Gastroesophageal sphincter (tissue), 4 donors: ENCODE results near the gene POLR1F. TPM values are rescaled to one million over a fixed set of nuclear protein-coding genes. Genes with fewer than 3 reads are reported as not detected.
"Not testable (repeated sequence)": the region's sequence is repeated elsewhere in the genome, so short reads cannot be mapped to it uniquely, and the experiment has no call there.

Source experiments
- ATAC-seq: fragments of 150-250 bp; one replicate; pipeline ENCODE4 v1.9.1; 2016; ENCODE audit warnings: mild to moderate bottlenecking, moderate library complexity
- H3K27ac ChIP-seq, 4 donors: fragments of 200-600 bp; sonication (generic) in 3 of 4; 1 replicate in 3 of 4; 2 replicates in 1 of 4; pipeline ENCODE4 v1.5.1; 2016 to 2019
- H3K27me3 ChIP-seq: fragments of 200-600 bp; sonication (generic); one replicate; pipeline ENCODE4 v1.5.1; 2019
- H3K36me3 ChIP-seq, 2 donors: fragments of 200-600 bp; sonication (generic); one replicate each; pipeline ENCODE4 v1.5.1; 2019; ENCODE audit warnings: control low read depth in 1 of 2
- H3K4me1 ChIP-seq, 3 donors: fragments of 200-600 bp; sonication (generic); 1 replicate in 2 of 3; 2 replicates in 1 of 3; pipeline ENCODE4 v1.5.1; 2016 to 2019; ENCODE audit warnings: control low read depth in 2 of 3
- H3K4me3 ChIP-seq, 2 donors: fragments of 200-600 bp; sonication (generic); one replicate each; pipeline ENCODE4 v1.5.1; 2019; ENCODE audit warnings: mild to moderate bottlenecking in 1 of 2, moderate library complexity in 1 of 2
- H3K9me3 ChIP-seq, 3 donors: fragments of 200-600 bp; sonication (generic); one replicate each; pipeline ENCODE4 v1.5.1; 2017 to 2019; ENCODE audit warnings: control low read depth in 2 of 3
- EP300 ChIP-seq: sonication (generic); formaldehyde crosslinking; IDR thresholded peaks from one replicate; pipeline ENCODE4 v1.6.1; 2017; ENCODE audit warnings: antibody characterized with exemption, mild to moderate bottlenecking
- POLR2A ChIP-seq, 2 donors: fragments of 450-650 bp; IDR thresholded peaks; one replicate each; pipeline ENCODE4 v1.6.1; 2017; ENCODE audit warnings: antibody characterized with exemption in 2 of 2, mild to moderate bottlenecking in 2 of 2, moderate library complexity in 1 of 2
- POLR2AphosphoS5 ChIP-seq: sonication (generic); formaldehyde crosslinking; IDR thresholded peaks from one replicate; pipeline ENCODE4 v1.6.1; 2017; ENCODE audit warnings: antibody characterized with exemption
- WGBS, 2 donors: methylation state at CpG; one replicate each; pipeline ENCODE4 v1.1.5; 2018; ENCODE audit warnings: low coverage in 1 of 2; 5-methylcytosine and 5-hydroxymethylcytosine counted together
- total RNA-seq, 4 donors: library from RNA; depleted of rRNA; stranded (reverse); fragments of >200 nt; gene quantifications; one replicate each; pipeline ENCODE4 v1.1.0, GENCODE V29; 2016
- TF ChIP-seq, protein P1 (sequence below), 4 experiments: fragments of 200-600 bp in 2 of 4; fragments of 450-650 bp in 2 of 4; sonication (generic) in 1 of 4; IDR thresholded peaks; one replicate each; pipeline ENCODE4 v1.5.1; 2017 to 2019; ENCODE audit warnings: antibody characterized with exemption in 4 of 4, mild to moderate bottlenecking in 2 of 4, moderate library complexity in 2 of 4

POLR1F gene
- total RNA-seq, 4 donors from 2014 or later = 12.8 to 35.4 (median 20.4) TPM

GRCh38 chr7:19700936-19701335, 7.9 kb downstream of the POLR1F start:
- TF ChIP-seq POLR2AphosphoS5 (no peak), POLR2A (IDR thresholded peaks at IDR 0.05) (no peak), EP300 (no peak)
- TF ChIP-seq, protein P1, sequence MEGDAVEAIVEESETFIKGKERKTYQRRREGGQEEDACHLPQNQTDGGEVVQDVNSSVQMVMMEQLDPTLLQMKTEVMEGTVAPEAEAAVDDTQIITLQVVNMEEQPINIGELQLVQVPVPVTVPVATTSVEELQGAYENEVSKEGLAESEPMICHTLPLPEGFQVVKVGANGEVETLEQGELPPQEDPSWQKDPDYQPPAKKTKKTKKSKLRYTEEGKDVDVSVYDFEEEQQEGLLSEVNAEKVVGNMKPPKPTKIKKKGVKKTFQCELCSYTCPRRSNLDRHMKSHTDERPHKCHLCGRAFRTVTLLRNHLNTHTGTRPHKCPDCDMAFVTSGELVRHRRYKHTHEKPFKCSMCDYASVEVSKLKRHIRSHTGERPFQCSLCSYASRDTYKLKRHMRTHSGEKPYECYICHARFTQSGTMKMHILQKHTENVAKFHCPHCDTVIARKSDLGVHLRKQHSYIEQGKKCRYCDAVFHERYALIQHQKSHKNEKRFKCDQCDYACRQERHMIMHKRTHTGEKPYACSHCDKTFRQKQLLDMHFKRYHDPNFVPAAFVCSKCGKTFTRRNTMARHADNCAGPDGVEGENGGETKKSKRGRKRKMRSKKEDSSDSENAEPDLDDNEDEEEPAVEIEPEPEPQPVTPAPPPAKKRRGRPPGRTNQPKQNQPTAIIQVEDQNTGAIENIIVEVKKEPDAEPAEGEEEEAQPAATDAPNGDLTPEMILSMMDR (IDR thresholded peaks at IDR 0.05) = no peak
- Histone ChIP-seq H3K27ac (no peak overlapping the region), H3K36me3 (peaks cover 0 to 49% of the 10 kb centered on the region in 2 donors), H3K4me3 (no peak overlapping the region), H3K27me3 (no peaks in the 10 kb centered on the region), H3K9me3 (no peaks in the 10 kb centered on the region), H3K4me1 (peaks cover 0 to 14% (median 0%) of the 10 kb centered on the region in 3 donors)
- no peak for ATAC-seq
- WGBS, 2 donors = 86 to 96% methylated on average over 3 of the region's 3 CpGs

- no peaks in the 10 kb centered on the region for H3K9me3 ChIP-seq
- no peak for ATAC-seq
- H3K4me1 ChIP-seq = peaks cover 0 to 11% (median 0%) of the 10 kb centered on the region in 3 donors
- H3K27me3 ChIP-seq = no peaks in the 10 kb centered on the region
- no peak overlapping the region for H3K27ac ChIP-seq
- no peak overlapping the region for H3K4me3 ChIP-seq
- WGBS, 2 donors = 90 to 94% methylated on average over 2 to 3 of the region's 3 CpGs
- H3K36me3 ChIP-seq = peaks cover 0 to 43% of the 10 kb centered on the region in 2 donors
- TF ChIP-seq POLR2AphosphoS5 = no peak
- no peak for TF ChIP-seq EP300
- TF ChIP-seq, protein P1 (IDR thresholded peaks at IDR 0.05) = no peak
- no peak for TF ChIP-seq POLR2A (IDR thresholded peaks at IDR 0.05)
Measured at GRCh38 chr7:19698331-19698730, 10.5 kb downstream of the POLR1F start.

- no peak for ATAC-seq
- Histone ChIP-seq H3K36me3 (peaks cover 0 to 29% of the 10 kb centered on the region in 2 donors), H3K4me3 (no peak overlapping the region), H3K27me3 (no peaks in the 10 kb centered on the region), H3K9me3 (no peaks in the 10 kb centered on the region), H3K27ac (no peak overlapping the region), H3K4me1 (peaks cover 0 to 11% (median 0%) of the 10 kb centered on the region in 3 donors)
- no peak for TF ChIP-seq EP300
- TF ChIP-seq POLR2AphosphoS5 = no peak
- TF ChIP-seq, protein P1 (IDR thresholded peaks at IDR 0.05) = no peak
- no peak for TF ChIP-seq POLR2A (IDR thresholded peaks at IDR 0.05)
Measured at GRCh38 chr7:19696926-19697325, 11.9 kb downstream of the POLR1F start.

DNA sequence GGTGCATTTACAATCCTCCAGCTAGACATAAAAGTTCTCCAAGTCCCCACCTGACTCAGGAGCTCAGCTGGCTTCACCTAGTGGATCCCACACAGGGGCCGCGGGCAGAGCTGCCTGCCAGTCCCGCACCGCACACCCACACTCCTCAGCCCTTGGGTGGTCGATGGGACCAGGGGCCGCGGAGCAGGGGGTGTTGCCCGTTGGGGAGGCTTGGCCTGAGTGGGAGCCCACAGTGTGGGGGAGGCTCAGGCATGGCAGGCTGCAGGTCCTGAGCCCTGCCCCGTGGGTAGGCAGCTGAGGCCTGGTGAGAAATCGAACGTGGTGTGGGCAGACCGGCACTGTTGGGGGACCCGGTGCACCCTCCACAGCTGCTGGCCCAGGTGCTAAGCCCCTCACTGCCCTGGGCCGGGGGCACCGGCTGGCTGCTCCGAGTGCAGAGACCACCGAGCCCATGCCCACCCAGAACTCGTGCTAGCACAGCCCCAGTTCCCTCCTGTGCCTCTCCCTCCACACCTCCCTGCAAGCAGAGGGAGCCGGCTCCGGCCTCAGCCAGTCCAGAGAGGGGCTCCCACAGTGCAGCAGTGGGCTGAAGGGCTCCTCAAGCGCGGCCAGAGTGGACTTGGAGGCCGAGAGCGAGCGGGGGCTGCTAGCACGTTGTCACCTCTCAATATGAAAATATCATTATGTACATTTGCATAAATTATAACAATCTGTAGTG, 16.6 kb downstream of the POLR1F start:
- Histone ChIP-seq H3K27me3 (no peaks in the 10 kb centered on the region), H3K4me1 (no peaks in the 10 kb centered on the region), H3K9me3 (no peaks in the 10 kb centered on the region), H3K4me3 (no peak overlapping the region), H3K36me3 (peaks cover 0 to 10% of the 10 kb centered on the region in 2 donors), H3K27ac (no peak overlapping the region)
- WGBS, 2 donors = 89 to 95% methylated on average over 4 to 6 of the region's 26 CpGs
- TF ChIP-seq POLR2AphosphoS5 = no peak
- no peak for TF ChIP-seq POLR2A (IDR thresholded peaks at IDR 0.05)
- TF ChIP-seq, protein P1 (IDR thresholded peaks at IDR 0.05) = no peak
- no peak for TF ChIP-seq EP300
- no peak for ATAC-seq

DNA sequence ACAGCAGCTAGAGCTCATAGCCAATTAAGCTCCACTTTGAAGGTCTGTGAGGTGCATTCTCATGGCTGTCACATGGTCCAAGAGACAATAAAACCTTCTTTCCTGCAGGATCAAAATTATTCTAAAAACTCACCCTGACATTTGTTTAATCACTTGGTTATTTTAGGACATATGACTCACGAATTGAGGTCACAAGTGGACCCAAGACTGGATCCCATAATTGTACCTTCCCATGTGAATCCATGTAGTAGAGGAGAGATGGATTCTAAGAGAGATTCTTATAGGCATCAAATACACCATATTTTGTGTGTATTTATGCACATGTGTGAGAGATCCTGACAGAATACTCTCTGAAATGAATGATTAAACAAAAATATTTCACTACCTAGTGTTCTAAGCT, 18.1 kb downstream of the POLR1F start:
- 0 to 33% methylated on average over 1 of the region's 1 CpG for WGBS, 2 donors
- no peak overlapping the region for H3K4me3 ChIP-seq
- H3K27me3 ChIP-seq = no peaks in the 10 kb centered on the region
- H3K36me3 ChIP-seq = no peaks in the 10 kb centered on the region
- no peak overlapping the region for H3K27ac ChIP-seq
- no peak for ATAC-seq
- TF ChIP-seq EP300 (no peak), POLR2A (IDR thresholded peaks at IDR 0.05) (no peak), POLR2AphosphoS5 (no peak)
- TF ChIP-seq, protein P1 (IDR thresholded peaks at IDR 0.05) = no peak
- H3K4me1 ChIP-seq = no peaks in the 10 kb centered on the region
- H3K9me3 ChIP-seq = no peaks in the 10 kb centered on the region

DNA sequence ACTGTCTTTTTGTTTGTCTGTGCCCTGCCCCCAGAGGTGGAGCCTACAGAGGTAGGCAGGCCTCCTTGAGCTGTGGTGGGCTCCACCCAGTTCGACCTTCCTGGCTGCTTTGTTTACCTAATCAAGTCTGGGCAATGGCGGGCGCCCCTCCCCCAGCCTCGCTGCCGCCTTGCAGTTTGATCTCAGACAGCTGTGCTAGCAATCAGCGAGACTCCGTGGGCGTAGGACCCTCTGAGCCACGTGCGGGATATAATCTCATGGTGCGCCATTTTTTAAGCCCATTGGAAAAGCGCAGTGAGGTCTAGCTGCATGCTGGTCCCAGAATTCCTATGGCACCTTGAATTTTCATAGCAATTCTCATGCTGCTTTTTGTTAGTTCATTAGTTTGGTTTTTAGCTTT, 19.7 kb downstream of the POLR1F start:
- 60 to 75% methylated on average over 3 to 9 of the region's 12 CpGs for WGBS, 2 donors
- not testable (repeated sequence) for ATAC-seq, H3K27ac ChIP-seq, H3K27me3 ChIP-seq, H3K9me3 ChIP-seq, H3K36me3 ChIP-seq, H3K4me3 ChIP-seq, H3K4me1 ChIP-seq
